ENCODE results near the gene ITGB5.

- TF ChIP-seq CTCF (conservative IDR thresholded peaks at IDR 0.05; ENCODE audit: low read depth, low read length), result no peak
- TF ChIP-seq EZH2 (IDR thresholded peaks at IDR 0.05; ENCODE audit: borderline replicate concordance, low read depth, low read length, poor library complexity, severe bottlenecking), result no peak
Measured at GRCh38 chr3:124861041-124861440, 26.1 kb downstream of the ITGB5 start.
